22Rv1 (cell line): ENCODE data around the gene RIN2.

Experiments
- H3K27ac ChIP-seq: fragments of 450-650 bp; 2 replicates; pipeline ENCODE4 v1.5.1; 2017
- ZFX ChIP-seq: fragments of 450-650 bp; IDR thresholded peaks from 2 replicates; pipeline ENCODE4 v1.6.1; 2017; ENCODE audit warnings: antibody characterized with exemption, borderline replicate concordance
- TF ChIP-seq, protein P1 (sequence below): fragments of 450-650 bp; IDR thresholded peaks from 2 replicates; pipeline ENCODE4 v1.5.1; 2017; ENCODE audit warnings: mild to moderate bottlenecking

RIN2 gene

DNA sequence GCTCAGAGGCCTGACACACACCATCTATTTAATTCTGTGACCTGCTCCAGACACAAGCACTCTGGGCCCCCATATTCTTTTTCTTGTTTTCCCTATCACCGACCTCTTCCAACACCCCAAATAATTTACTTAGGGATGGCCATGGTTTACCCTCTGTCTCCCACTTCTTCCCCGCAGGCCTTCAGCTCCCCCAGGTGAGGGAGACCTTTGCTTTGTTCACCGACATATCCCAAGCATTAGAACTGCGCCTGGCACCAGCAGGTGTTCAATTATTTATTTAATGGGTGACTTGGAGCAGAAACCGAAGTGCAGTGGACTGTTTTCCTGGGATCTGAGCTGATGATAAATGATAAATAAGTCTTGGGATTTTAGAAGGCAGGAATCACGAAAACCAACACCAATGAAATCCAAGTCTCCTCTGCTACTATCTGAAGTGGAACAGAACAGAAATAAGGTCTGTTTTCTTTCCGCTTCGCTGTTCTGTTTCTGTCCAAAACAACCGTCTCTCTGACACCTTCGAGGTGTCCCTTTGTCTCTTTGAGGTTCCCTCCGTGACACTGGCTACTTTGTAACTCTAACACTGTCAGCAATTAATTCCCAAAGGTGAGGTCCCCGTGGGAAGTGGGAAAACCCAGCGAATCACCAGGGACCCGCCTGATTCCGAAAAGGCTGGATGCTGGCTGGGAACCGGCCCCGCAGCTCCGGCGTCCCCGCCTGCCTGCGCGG, 1.1 kb upstream of the RIN2 start:
- TF ChIP-seq, protein P1, sequence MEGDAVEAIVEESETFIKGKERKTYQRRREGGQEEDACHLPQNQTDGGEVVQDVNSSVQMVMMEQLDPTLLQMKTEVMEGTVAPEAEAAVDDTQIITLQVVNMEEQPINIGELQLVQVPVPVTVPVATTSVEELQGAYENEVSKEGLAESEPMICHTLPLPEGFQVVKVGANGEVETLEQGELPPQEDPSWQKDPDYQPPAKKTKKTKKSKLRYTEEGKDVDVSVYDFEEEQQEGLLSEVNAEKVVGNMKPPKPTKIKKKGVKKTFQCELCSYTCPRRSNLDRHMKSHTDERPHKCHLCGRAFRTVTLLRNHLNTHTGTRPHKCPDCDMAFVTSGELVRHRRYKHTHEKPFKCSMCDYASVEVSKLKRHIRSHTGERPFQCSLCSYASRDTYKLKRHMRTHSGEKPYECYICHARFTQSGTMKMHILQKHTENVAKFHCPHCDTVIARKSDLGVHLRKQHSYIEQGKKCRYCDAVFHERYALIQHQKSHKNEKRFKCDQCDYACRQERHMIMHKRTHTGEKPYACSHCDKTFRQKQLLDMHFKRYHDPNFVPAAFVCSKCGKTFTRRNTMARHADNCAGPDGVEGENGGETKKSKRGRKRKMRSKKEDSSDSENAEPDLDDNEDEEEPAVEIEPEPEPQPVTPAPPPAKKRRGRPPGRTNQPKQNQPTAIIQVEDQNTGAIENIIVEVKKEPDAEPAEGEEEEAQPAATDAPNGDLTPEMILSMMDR = no peak
- TF ChIP-seq ZFX = no peak
- peak overlapping the region; percentile 20; the same call in 1 of the 2 replicates for H3K27ac ChIP-seq

DNA sequence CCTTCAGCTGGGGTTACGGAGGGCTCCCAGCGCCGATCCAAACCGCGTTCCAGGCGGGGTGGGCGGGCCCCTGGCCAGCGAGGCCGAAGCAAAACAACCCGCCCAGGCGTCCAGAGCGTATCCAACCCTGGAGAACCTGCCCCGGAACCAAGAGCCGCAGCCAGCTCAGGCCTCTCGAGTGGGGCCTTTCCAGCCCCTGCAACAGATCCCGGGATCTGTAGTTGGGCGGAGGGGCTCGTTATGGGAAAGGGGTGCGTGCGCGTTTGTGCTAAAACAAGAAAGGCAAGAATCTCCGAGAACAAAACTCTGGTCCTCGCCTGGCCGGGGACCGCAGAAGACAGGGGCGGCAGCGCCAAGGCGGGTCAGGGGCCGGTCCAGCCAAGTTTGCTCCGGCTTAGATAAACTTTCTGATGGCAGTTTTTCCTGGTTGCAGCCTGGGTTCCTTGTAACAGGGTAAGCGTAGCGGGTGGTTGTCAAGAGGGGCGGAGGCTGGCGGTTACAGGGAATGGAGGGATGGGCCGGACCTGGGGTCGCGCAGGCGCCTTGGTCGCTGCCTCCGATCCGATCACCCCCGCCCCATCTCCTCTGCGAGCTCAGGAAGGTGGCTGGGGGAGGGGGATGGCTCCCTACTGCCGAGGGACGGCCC, 448 bp upstream of the RIN2 start:
- TF ChIP-seq, protein P1 = no peak
- no peak for TF ChIP-seq ZFX
- peak overlapping the region; percentile 20; the same call in 1 of the 2 replicates for H3K27ac ChIP-seq

DNA sequence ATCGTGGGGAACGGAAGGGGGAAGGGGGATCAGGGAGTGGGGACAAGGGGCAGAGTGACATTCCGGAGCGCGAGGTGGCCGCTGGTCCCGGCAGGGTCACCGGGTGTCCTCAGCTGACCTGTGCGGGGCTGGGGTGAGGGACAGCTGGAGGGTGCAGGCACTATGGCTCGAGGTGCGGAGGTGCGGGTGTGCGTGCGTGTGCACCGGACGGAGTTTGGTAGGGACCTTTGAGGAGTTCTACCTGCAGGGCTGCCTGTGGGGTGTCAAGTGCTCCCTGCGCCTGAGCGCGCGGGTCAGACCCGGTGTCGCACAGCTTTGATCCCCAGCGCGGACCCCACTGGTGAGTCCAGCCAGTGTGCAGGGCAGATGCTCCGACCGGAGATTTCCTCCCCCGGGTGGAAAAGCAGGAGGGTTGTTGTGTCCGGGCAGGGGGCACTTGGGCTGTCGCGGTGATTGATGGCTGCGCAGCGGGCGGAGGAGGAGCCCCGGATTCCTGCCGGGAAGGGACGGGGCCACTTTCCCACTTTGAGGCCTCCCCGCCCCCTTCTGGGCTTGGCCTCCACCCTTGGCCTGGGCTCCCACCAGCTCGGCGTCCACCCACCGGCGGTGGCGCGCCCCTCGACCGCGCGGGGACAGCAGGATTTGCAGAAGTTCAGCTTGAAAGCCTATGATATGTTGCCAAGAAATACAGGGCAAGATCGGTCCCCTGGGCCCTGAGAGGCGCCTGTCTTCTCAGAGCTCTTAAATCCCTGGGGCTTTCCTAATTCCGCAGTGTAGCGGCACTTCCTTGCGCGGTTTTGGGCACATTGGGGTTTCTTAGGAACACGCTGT, 658 bp downstream of the RIN2 start:
- TF ChIP-seq, protein P1 = no peak
- no peak for TF ChIP-seq ZFX
- H3K27ac ChIP-seq = no peak overlapping the region

DNA sequence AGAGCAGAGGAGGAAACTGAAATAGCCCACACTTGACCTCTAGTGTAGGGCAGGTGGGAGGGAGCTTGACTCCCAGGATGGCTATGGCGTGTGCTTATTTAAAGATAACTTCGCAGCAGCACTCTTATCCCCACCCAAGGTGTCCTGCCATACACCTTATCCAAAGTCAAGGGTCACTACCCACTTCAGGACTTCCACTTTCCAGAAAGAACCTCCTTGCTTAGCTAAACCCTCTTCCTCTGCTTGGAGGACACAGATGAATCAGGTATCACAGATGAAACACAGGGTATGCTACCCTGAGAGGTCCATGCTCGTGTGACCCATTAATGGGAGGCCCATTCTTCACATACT, 2.3 kb downstream of the RIN2 start:
- no peak overlapping the region for H3K27ac ChIP-seq
- no peak for TF ChIP-seq ZFX
- TF ChIP-seq, protein P1 = no peak

DNA sequence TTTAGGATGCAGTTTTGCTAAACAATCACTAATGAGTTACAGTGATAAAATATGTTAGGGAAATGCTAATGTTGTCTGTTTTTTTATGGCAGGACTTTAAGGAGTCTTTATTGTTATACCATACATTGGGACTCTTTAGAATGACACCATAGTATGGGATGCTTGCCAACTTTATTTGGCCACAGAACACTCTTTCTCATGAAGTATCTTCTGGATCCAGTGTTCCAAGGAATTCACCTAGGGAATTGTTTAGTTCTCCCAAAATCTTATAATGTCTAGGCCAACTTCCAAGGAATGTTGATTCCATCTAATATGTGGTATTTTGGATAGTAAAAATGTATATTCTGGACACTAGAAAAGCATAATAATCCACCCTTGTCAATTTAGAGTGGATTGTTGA, 3.3 kb downstream of the RIN2 start:
- no peak overlapping the region for H3K27ac ChIP-seq

DNA sequence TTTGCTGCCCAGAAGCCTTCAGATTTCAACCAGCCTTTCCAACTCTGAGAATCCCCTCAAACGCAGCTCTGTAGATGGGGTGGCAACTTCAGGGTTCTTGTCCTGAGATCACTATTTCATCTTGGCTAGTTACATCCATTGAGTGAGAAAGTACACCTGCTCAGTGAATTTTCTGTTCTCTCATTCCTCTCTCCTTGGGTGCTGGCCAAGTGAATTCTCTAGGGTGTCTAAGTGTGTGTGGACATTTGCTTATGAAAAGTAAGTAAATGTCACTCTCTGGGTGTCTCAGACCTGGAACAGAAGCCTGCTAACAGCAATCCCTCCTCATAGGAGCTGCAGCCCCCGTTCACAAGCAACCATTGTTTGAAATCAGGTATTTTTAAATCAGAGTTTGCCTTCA, 3.8 kb downstream of the RIN2 start:
- TF ChIP-seq, protein P1 = no peak
- TF ChIP-seq ZFX = no peak
- no peak overlapping the region for H3K27ac ChIP-seq

More for the DNA sequence above, 3.3 kb downstream of the RIN2 start:
- TF ChIP-seq, protein P1 = no peak

DNA sequence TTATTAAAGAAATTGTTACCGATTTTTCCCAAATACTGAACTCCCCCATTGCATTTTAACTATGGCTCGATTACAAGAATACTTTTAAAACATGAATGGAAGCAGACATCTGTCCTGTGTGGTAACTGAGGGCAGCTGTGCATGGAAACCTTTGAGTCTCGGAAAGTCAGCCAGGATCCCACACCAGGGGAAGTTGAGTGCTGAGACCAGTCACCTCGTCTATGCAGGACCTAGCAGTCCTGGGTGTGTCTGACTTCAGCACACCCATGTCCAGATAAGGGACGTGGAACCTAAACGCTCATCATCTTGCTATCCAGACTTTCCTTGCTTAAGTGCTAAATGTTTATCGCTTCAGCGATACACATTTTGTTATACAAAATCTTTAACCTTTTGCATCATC, 6.1 kb downstream of the RIN2 start:
- no peak for TF ChIP-seq ZFX
- TF ChIP-seq, protein P1 = no peak
- no peak overlapping the region for H3K27ac ChIP-seq
